Measurements from ENCODE around the gene STMP1.

STMP1 gene

GRCh38 chr7:135662373-135663114 lies at the start of gene STMP1:
Gene STMP1 (plus strand): TSS chr7:135662514.
- Histone ChIP-seq H3K4me2 (ENCODE audit: insufficient read depth, low read length) (peak within 1 kb of the TSS; percentile 93), H3K4me1 (ENCODE audit: insufficient read depth, low read length) (peaks cover 38% of the 10 kb centered on the region), H3K9me3 (ENCODE audit: insufficient read depth, low read length, severe bottlenecking) (no peaks in the 10 kb centered on the region), H3K36me3 (ENCODE audit: insufficient read depth, low read length) (no peaks in the 10 kb centered on the region), H3K4me3 (ENCODE audit: low read depth in 1 of 2, low read length in 2 of 2) (peak within 1 kb of the TSS; percentile 91 to 99), H3K79me2 (ENCODE audit: insufficient read depth, low read length) (peaks cover 51% of the 10 kb centered on the region), H2AFZ (ENCODE audit: low read depth, low read length) (peak within 1 kb of the TSS; percentile 97), H4K20me1 (ENCODE audit: insufficient read depth, low read length) (no peaks in the 10 kb centered on the region), H3K9ac (ENCODE audit: low read depth, low read length) (peak within 1 kb of the TSS; percentile 91), H3K27me3 (ENCODE audit: insufficient read depth, low read length, poor library complexity) (no peaks in the 10 kb centered on the region), H3K27ac (ENCODE audit: low read length) (peak within 1 kb of the TSS; percentile 82)
- DNase-seq (peak; percentile 95), ATAC-seq (ENCODE audit: insufficient read depth, low read depth) (peak; percentile 89)
- TF ChIP-seq CTCF (IDR thresholded peaks at IDR 0.05; ENCODE audit: borderline replicate concordance, extremely low read depth, low read length, poor library complexity, severe bottlenecking) (peak; percentile 71), EZH2 (IDR thresholded peaks at IDR 0.05; ENCODE audit: borderline replicate concordance, low read depth, low read length, severe bottlenecking) (no peak)

- H3K36me3 ChIP-seq (ENCODE audit: insufficient read depth, low read length), result peaks cover 91% of the 10 kb centered on the region
- H3K9me3 ChIP-seq (ENCODE audit: insufficient read depth, low read length, severe bottlenecking), result no peaks in the 10 kb centered on the region
- TF ChIP-seq EZH2 (IDR thresholded peaks at IDR 0.05; ENCODE audit: borderline replicate concordance, low read depth, low read length, severe bottlenecking) (no peak), CTCF (IDR thresholded peaks at IDR 0.05; ENCODE audit: borderline replicate concordance, extremely low read depth, low read length, poor library complexity, severe bottlenecking) (no peak)
- H3K27ac ChIP-seq (ENCODE audit: low read length), result no peak overlapping the region
- H4K20me1 ChIP-seq (ENCODE audit: insufficient read depth, low read length), result no peaks in the 10 kb centered on the region
- ATAC-seq (ENCODE audit: insufficient read depth, low read depth) (no peak), DNase-seq (no peak)
- no peak overlapping the region for H2AFZ ChIP-seq (ENCODE audit: low read depth, low read length)
- no peaks in the 10 kb centered on the region for H3K27me3 ChIP-seq (ENCODE audit: insufficient read depth, low read length, poor library complexity)
- no peaks in the 10 kb centered on the region for H3K4me1 ChIP-seq (ENCODE audit: insufficient read depth, low read length)
- H3K4me2 ChIP-seq (ENCODE audit: insufficient read depth, low read length), result no peak overlapping the region
- no peak overlapping the region for H3K4me3 ChIP-seq (ENCODE audit: low read depth in 1 of 2, low read length in 2 of 2)
- H3K9ac ChIP-seq (ENCODE audit: low read depth, low read length), result no peak overlapping the region
- H3K79me2 ChIP-seq (ENCODE audit: insufficient read depth, low read length), result no peaks in the 10 kb centered on the region
Measured at GRCh38 chr7:135616136-135616535, 46.2 kb upstream of the STMP1 start.

GRCh38 chr7:135617781-135618180 lies 44.5 kb upstream of the STMP1 start:
- no peaks in the 10 kb centered on the region for H3K27me3 ChIP-seq (ENCODE audit: insufficient read depth, low read length, poor library complexity)
- no peak overlapping the region for H3K4me2 ChIP-seq (ENCODE audit: insufficient read depth, low read length)
- DNase-seq, result no peak
- H2AFZ ChIP-seq (ENCODE audit: low read depth, low read length), result no peak overlapping the region
- no peak for TF ChIP-seq CTCF (IDR thresholded peaks at IDR 0.05; ENCODE audit: borderline replicate concordance, extremely low read depth, low read length, poor library complexity, severe bottlenecking)
- no peak for TF ChIP-seq EZH2 (IDR thresholded peaks at IDR 0.05; ENCODE audit: borderline replicate concordance, low read depth, low read length, severe bottlenecking)
- H3K79me2 ChIP-seq (ENCODE audit: insufficient read depth, low read length), result no peaks in the 10 kb centered on the region
- H3K36me3 ChIP-seq (ENCODE audit: insufficient read depth, low read length), result peaks cover 89% of the 10 kb centered on the region
- no peak for ATAC-seq (ENCODE audit: insufficient read depth, low read depth)
- H4K20me1 ChIP-seq (ENCODE audit: insufficient read depth, low read length), result no peaks in the 10 kb centered on the region
- H3K9ac ChIP-seq (ENCODE audit: low read depth, low read length), result no peak overlapping the region
- H3K4me3 ChIP-seq (ENCODE audit: low read depth in 1 of 2, low read length in 2 of 2), result no peak overlapping the region
- H3K27ac ChIP-seq (ENCODE audit: low read length), result no peak overlapping the region
- no peaks in the 10 kb centered on the region for H3K4me1 ChIP-seq (ENCODE audit: insufficient read depth, low read length)
- H3K9me3 ChIP-seq (ENCODE audit: insufficient read depth, low read length, severe bottlenecking), result no peaks in the 10 kb centered on the region

All from DND-41 (cell line).